ENCODE results near the gene SPAG8.

GRCh38 chr9:35771075-35771433 lies 41.0 kb downstream of the SPAG8 start:
- TF ChIP-seq CTCF (IDR thresholded peaks at IDR 0.05), result no peak
- TF ChIP-seq POLR2AphosphoS5 (IDR thresholded peaks at IDR 0.05), result no peak
